Esophagus mucosa (tissue), 1 donor: ENCODE data around the gene GBX2. TPM values are rescaled to one million over a fixed set of nuclear protein-coding genes. Genes with fewer than 3 reads are reported as not detected.
A peak's percentile ranks its signal among the peaks of the same experiment; 100 is the strongest.

Experiments
- ATAC-seq: fragments of 200-7000 bp; cut with Tn5 transposase; one replicate; pipeline ENCODE4 v1.9.1; 2020
- total RNA-seq: library from RNA; stranded (reverse); gene quantifications from one replicate; pipeline ENCODE4 v1.2.4, GENCODE V29; 2023
- donor health status: DM: yes; HTN: yes; CAD: no.

Gene GBX2
- total RNA-seq, 1 donor from 2014 or later = not detected

DNA sequence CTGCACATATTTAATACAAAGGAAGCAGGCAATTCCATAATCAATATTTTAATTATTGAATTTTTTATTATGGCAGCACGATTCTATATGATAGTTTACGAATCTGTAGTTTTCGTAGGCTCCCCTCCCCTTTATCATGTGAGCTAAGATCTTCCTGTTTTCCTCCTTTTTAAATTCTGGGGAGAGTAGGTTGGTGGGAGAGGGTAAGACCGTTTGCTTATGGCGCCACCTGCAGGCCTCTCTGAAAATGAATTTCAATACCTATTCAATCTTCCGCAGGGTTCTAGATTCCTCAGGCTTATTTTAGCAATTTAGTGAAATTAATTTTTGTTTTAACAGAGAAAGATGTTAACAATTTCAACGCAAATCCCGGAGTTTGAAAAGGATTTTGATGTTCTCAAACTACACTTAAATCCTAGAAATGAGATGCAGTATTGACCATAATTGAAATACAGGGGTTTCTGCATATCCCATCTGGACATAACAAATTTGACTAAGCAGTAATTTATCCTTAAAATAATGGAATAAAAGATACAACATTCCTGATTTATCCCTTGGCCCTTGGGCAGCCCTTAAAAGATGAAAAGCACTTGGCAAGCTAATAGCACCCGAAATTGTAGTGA, 12.8 kb upstream of the GBX2 start:
- ATAC-seq = no peak

DNA sequence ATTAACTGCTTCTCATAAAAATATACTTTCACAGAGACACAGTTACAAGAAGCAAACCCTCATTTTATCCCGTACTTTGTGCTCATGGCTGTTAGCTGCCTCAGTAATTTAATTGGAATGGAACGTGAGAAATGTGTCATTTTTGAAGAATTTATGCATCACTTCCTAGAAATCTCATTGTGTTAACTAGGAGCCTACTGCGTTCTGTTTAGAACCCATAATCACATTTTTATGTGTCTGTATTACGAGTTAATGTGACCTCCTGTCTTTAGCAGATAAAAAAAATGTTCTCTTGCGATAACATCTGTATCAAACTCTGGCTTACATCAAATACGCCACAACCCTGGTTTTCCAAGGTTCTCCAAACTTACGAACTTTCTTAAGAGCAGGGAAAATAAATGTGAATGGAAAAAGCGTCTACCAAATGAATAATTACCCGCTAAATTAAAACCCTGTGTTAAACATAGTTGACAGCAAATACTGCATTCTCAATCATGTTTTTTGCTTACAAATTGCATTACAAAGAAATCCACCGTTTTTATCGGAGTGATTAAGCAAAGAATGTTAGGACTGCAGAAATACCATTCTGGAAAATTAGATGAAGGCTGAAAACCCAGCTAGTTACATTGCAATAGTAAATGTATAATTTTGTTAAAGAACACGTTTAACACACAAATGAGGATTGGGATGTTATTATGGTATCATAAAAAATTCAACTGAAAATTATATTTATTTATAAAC, 12.1 kb upstream of the GBX2 start:
- ATAC-seq = no peak

DNA sequence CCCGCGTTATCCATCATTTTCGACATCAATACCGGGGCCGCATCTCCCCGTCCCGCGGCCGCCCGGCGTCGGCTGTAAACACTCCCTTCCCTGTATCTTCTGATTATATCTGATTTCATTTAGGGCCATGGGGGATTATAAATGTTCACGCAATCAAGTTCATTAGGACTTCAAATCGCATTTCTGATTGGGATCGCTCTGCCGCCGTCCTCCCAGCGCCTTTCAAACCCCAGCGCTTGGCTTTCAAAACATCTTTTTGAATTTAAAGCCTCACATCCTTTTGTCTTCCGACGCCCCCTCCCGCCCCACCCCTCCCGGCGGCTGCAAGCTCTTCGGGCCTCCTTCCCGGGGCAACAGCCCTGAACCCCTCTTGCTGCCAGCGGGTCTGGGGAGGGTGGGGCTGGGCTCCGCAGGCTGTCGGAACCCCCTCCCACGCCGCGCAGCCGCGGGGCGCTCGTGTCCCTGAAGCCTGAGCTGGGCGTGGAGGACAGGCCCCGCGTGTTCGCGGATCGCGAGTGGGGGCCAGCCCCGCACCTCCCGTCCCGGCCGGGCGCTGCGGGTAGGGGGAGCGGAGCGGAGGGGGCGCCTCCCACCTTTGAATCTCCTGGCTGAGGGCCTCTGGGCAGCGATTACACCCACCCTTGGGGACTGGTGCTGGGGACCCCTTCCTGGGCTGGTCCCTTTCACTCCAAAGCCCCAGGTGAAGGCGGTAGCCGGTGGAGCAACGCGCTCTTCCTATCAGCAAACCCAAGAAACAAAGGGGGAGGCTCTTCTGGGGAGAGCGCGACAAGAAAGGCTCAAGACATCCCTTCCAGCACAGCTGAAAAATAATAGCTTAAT, 11.3 kb upstream of the GBX2 start:
- no peak for ATAC-seq

- ATAC-seq = no peak
Measured at GRCh38 chr2:236178890-236179235, 10.7 kb upstream of the GBX2 start.

DNA sequence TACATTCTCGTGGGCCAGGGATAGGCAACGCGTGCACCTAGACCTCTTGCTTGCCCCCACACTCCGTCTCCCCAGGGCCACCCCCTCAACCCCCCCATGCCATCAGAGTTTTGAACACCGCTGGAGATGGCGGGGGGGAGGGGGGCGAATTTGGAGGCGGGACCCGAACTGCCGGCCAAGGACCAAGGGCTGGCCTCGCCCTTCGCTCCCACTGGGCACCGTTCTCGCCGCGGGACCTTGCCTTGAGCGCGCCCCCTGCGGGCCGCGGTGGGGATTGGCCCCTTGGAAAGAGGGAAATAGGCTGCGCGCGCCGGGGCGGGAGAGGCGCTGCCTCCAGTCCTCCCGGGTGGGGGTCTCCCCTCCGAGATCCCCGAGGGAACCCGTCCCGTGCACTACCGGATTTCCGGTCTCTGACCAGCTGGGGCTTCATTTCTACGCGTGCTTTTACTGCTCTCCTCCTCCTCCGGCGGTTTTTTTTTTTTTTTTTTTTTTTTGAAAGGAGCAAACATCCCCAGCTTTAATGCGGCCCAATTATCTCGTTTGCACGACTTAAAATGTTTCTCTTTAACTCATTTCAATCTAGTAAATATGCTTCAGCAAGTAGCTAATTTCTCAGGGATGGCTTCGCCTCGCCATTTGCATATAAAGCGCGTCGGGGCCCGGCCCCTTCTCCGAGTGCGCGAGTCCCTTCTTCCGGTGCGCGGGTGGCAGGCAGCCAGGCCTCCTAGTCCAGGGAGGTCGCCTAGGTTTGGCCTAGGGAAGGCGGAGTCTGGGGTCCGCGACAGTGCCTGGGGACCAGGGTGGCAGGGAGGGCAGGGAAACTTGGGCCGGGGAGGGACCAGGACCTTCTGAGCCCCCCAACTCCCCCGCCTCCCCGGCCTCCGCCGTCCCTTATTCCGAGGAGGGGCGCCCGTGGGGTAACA, 10.0 kb upstream of the GBX2 start:
- ATAC-seq = peak; percentile 56

DNA sequence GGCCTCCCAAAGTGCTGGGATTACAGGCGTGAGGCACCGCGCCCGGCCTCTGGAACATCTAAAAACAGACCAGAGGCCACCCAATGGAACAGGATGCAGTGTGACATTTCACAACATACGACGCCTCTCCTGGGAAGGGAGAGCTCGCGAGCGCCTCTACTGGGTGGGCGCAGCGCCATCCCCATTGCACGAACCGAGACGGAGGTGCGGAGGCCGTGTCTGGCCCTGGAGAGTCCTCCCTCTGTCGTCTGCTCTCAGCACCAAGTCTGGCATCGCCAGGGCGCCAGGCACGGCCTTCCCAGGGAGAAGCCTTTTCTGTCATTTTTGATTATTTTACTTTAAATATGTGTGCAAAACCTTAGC, 9.4 kb upstream of the GBX2 start:
- ATAC-seq = peak; percentile 63

- ATAC-seq = no peak
Measured at GRCh38 chr2:236176951-236177350, 8.8 kb upstream of the GBX2 start.

GRCh38 chr2:236176417-236176816, 8.2 kb upstream of the GBX2 start:
- no peak for ATAC-seq

GRCh38 chr2:236175548-236176150, 7.5 kb upstream of the GBX2 start:
- ATAC-seq = peak; percentile 16

- ATAC-seq = no peak
Measured at GRCh38 chr2:236173729-236174607, 5.8 kb upstream of the GBX2 start.

DNA sequence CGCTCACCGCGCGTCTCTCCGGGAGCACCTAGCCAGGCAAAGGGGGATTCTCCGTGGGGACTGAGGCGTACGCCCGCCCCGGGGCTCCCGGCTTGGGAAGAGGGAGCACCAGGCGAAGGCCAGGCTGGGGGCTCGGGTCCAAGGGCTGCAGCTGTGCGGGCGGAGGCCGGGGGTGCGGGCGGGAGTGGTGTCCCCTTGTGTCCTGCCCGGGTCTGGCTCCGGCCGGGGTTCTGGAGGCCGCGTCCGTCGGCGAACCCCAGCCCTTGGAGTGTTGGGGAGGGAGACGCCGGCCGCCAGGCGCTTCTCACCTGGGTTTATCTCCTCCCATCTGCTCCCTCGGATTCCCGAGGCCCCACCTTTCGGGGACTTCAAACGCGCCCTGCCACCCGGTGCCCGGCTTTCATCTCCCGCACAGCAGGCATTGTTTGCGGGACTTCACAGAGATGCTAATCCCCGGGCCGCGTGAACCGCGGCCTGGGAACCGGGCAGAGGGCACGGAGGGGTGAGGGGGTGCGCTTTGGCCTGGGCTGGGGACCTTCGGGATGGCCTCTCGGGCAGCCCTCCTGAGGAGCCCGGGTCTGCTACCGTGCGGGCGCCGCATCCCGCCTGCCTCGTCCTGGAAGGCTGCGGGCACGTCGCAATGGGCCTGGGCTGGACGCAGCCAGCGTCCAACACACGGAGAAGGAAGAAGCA, 5.0 kb upstream of the GBX2 start:
- ATAC-seq = no peak

- no peak for ATAC-seq
Measured at GRCh38 chr2:236172255-236173035, 4.3 kb upstream of the GBX2 start.

DNA sequence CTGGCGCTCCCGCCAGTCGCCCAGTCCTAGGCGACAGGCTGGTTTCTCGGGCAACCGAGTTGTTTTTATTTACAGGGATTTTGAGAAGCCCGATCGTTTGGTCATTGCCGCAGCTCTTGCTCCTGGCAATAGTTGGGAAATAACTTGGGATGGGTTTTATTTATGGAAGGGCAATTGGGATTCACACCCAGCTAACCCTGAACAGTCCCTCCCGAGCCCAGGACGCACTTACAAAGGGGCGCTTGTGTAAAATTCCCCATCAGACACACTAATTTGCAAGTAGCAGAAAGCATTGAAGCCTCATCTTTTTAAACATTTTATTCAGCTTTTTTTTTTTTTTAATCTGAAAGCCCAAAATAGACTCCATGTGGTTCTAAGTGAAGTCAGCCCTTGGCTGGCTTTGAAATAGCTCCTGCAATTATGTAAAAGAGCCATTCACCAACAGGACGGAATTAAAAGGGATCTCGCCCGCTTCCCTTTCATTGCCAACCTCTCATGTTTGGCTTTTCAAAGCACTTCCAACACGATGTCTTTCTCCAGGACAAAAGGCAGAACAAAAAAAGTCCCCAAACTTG, 3.6 kb upstream of the GBX2 start:
- ATAC-seq = no peak

DNA sequence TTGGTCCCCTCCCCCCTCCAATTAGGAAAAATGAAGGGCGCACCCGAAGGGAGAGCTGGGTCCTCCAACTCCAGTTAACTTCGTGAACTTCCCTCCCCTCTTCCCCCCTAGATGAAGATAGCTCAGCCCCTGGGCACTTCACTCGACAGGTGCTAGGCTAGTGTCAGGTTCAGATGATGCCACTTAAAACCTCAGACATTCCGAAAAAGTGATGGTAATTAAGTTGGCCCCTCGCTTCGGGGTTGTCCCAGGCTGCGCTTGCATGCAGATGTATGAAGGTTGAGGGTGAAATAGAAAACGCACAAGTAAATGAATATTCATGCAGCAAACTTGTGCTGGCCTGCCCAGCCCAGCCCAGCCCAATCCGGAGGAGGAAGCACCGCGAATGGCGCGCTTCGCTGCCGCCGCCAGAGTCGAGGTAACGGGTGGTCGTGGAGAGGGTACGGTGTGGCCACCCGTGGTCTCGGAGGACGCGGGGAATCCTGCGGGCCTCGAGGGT, 3.0 kb upstream of the GBX2 start:
- no peak for ATAC-seq

- ATAC-seq = no peak
Measured at GRCh38 chr2:236170590-236171165, 2.5 kb upstream of the GBX2 start.

- ATAC-seq = no peak
Measured at GRCh38 chr2:236169741-236170589, 1.8 kb upstream of the GBX2 start.

GRCh38 chr2:236169151-236169721, 1.1 kb upstream of the GBX2 start:
- no peak for ATAC-seq
